OCI-LY3 (cell line): ENCODE data around the gene ERBB4.

Source experiments
- H2AFZ ChIP-seq: fragments of 200-600, 300-600 bp; shearing (Covaris generic); 2 replicates; pipeline ENCODE4 v1.6.0; 2014; ENCODE audit warnings: antibody characterized with exemption, low read depth, low read length
- H3K27ac ChIP-seq: fragments of 200-600, 300-600 bp; sonication (generic); 2 replicates; pipeline ENCODE4 v1.5.1; 2014; ENCODE audit warnings: mild to moderate bottlenecking, low read length, moderate library complexity, mixed read lengths
- H3K27me3 ChIP-seq: fragments of 200-600, 300-600 bp; sonication (generic); 2 replicates; pipeline ENCODE4 v1.6.1; 2014; ENCODE audit warnings: low read depth, low read length, mixed read lengths
- H3K36me3 ChIP-seq: fragments of 200-600, 300-600 bp; sonication (generic); replicated peaks from 2 replicates; pipeline ENCODE3; 2014; ENCODE audit warnings: low read depth, low read length, mixed read lengths
- H3K4me1 ChIP-seq: fragments of 300-600, 200-600 bp; sonication (generic); 2 replicates; pipeline ENCODE4 v1.6.1; 2014; ENCODE audit warnings: low read length, mixed read lengths
- H3K4me2 ChIP-seq: fragments of 200-600, 300-600 bp; sonication (generic); 2 replicates; pipeline ENCODE4 v1.6.1; 2014; ENCODE audit warnings: low read length, mixed read lengths
- H3K4me3 ChIP-seq: fragments of 300-600, 200-600 bp; sonication (generic); 2 replicates; pipeline ENCODE4 v1.5.1; 2014; ENCODE audit warnings: antibody characterized with exemption, mild to moderate bottlenecking, low read length, moderate library complexity
- H3K79me2 ChIP-seq: fragments of 300-600, 200-600 bp; shearing (Covaris generic); 2 replicates; pipeline ENCODE4 v1.6.1; 2014; ENCODE audit warnings: mild to moderate bottlenecking, low read length, mixed read lengths
- H3K9ac ChIP-seq: fragments of 300-600, 200-600 bp; shearing (Covaris generic); 2 replicates; pipeline ENCODE4 v1.6.0; 2014; ENCODE audit warnings: mild to moderate bottlenecking, low read length, moderate library complexity
- H3K9me3 ChIP-seq: fragments of 200-600, 300-600 bp; shearing (Covaris generic); 2 replicates; pipeline ENCODE4 v1.6.1; 2014; ENCODE audit warnings: low read length, mixed read lengths; ENCODE audit not compliant: insufficient read depth
- H4K20me1 ChIP-seq: fragments of 200-600, 300-600 bp; sonication (generic); 2 replicates; pipeline ENCODE4 v1.6.1; 2016; ENCODE audit warnings: low read length, mixed read lengths; ENCODE audit not compliant: insufficient read depth
- EZH2phosphoT487 ChIP-seq: fragments of 200-600 bp; shearing (Covaris generic); IDR thresholded peaks from 2 replicates; pipeline ENCODE4 v1.6.1; 2018; ENCODE audit warnings: antibody characterized with exemption, mixed run types, low read depth
- TF ChIP-seq, protein P1 (sequence below): fragments of 200-600, 300-600 bp; sonication (generic); IDR thresholded peaks from 2 replicates; pipeline ENCODE4 v1.5.1; 2014; ENCODE audit warnings: antibody characterized with exemption, low read length, low read depth

ERBB4 gene

DNA sequence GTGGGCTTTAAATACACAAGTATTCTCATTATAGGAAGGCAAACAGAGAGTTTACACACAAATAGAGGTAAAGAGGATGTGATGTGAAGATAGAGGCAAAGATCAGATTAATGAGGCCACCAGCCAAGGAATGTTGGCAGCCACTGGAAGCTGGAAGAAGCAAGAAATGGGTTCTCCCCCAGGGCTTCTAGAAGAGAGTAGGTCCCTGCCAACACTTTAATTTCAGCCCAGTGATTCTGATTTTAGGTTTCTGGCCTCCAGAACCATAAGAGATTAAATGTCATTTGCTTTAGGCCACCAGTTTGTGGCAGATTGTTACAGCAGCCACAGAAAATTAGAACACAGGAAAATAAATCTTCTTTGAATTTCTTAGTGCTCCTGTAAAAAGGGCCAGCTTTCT lies 1065.5 kb downstream of the ERBB4 start:
- Histone ChIP-seq H3K27me3 (no peaks in the 10 kb centered on the region), H3K4me1 (no peaks in the 10 kb centered on the region), H3K9ac (no peak overlapping the region), H2AFZ (no peak overlapping the region), H3K4me3 (no peak overlapping the region), H3K36me3 (no peaks in the 10 kb centered on the region), H3K9me3 (no peaks in the 10 kb centered on the region), H3K79me2 (no peaks in the 10 kb centered on the region), H3K27ac (no peak overlapping the region), H4K20me1 (no peaks in the 10 kb centered on the region), H3K4me2 (no peak overlapping the region)
- TF ChIP-seq EZH2phosphoT487 = no peak
- TF ChIP-seq, protein P1, sequence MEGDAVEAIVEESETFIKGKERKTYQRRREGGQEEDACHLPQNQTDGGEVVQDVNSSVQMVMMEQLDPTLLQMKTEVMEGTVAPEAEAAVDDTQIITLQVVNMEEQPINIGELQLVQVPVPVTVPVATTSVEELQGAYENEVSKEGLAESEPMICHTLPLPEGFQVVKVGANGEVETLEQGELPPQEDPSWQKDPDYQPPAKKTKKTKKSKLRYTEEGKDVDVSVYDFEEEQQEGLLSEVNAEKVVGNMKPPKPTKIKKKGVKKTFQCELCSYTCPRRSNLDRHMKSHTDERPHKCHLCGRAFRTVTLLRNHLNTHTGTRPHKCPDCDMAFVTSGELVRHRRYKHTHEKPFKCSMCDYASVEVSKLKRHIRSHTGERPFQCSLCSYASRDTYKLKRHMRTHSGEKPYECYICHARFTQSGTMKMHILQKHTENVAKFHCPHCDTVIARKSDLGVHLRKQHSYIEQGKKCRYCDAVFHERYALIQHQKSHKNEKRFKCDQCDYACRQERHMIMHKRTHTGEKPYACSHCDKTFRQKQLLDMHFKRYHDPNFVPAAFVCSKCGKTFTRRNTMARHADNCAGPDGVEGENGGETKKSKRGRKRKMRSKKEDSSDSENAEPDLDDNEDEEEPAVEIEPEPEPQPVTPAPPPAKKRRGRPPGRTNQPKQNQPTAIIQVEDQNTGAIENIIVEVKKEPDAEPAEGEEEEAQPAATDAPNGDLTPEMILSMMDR = no peak

GRCh38 chr2:211469664-211470059 lies 1068.9 kb downstream of the ERBB4 start:
- Histone ChIP-seq H3K9me3 (no peaks in the 10 kb centered on the region), H2AFZ (no peak overlapping the region), H3K4me3 (no peak overlapping the region), H4K20me1 (no peaks in the 10 kb centered on the region), H3K9ac (no peak overlapping the region), H3K4me2 (no peak overlapping the region), H3K4me1 (no peaks in the 10 kb centered on the region), H3K27me3 (no peaks in the 10 kb centered on the region), H3K79me2 (no peaks in the 10 kb centered on the region), H3K36me3 (no peaks in the 10 kb centered on the region), H3K27ac (no peak overlapping the region)
- TF ChIP-seq, protein P1 = no peak
- no peak for TF ChIP-seq EZH2phosphoT487

- no peaks in the 10 kb centered on the region for H3K4me1 ChIP-seq
- H3K27ac ChIP-seq = no peak overlapping the region
- no peaks in the 10 kb centered on the region for H3K79me2 ChIP-seq
- no peaks in the 10 kb centered on the region for H3K9me3 ChIP-seq
- TF ChIP-seq EZH2phosphoT487 = no peak
- TF ChIP-seq, protein P1 = no peak
- no peaks in the 10 kb centered on the region for H4K20me1 ChIP-seq
- H3K4me3 ChIP-seq = no peak overlapping the region
- H2AFZ ChIP-seq = no peak overlapping the region
- no peaks in the 10 kb centered on the region for H3K27me3 ChIP-seq
- H3K36me3 ChIP-seq = no peaks in the 10 kb centered on the region
- no peak overlapping the region for H3K9ac ChIP-seq
- no peak overlapping the region for H3K4me2 ChIP-seq
These were observed 1069.5 kb downstream of the ERBB4 start for GRCh38 chr2:211468877-211469663.

DNA sequence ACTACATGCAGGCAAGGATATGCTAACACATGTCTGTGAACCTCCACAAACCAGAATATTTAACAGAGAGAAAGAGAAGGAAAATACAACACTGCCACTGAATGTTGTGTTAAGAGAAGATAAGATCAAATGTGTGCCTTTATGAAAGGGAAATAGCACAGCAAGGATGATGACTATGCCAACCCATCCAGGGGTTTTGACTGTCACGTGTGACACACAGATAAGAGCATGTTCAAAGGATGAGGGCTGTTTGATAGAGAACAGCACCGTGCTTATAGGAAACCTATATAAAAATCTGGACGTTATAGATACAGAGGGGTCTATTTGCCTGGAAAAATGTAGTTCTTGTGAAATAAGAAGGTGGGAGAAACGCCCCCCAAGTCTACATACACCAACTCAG lies 1070.4 kb downstream of the ERBB4 start:
- Histone ChIP-seq H3K79me2 (no peaks in the 10 kb centered on the region), H3K4me3 (no peak overlapping the region), H4K20me1 (no peaks in the 10 kb centered on the region), H3K27me3 (no peaks in the 10 kb centered on the region), H3K4me1 (no peaks in the 10 kb centered on the region), H3K9ac (no peak overlapping the region), H3K9me3 (no peaks in the 10 kb centered on the region), H3K36me3 (no peaks in the 10 kb centered on the region), H3K27ac (no peak overlapping the region), H3K4me2 (no peak overlapping the region), H2AFZ (no peak overlapping the region)
- no peak for TF ChIP-seq EZH2phosphoT487
- TF ChIP-seq, protein P1 = no peak
